Ishikawa (cell line): ENCODE results near the gene MTHFD2.

Experiments
- CEBPB ChIP-seq: IDR thresholded peaks from 2 replicates; pipeline ENCODE4 v1.6.1; 2012
- CREB1 ChIP-seq: IDR thresholded peaks from 2 replicates; pipeline ENCODE4 v1.6.1; 2012; ENCODE audit warnings: low read depth
- EGR1 ChIP-seq: IDR thresholded peaks from 2 replicates; pipeline ENCODE4 v1.6.1; 2012
- EP300 ChIP-seq: IDR thresholded peaks from 2 replicates; pipeline ENCODE4 v1.6.1; 2012; ENCODE audit warnings: borderline replicate concordance
- FOXM1 ChIP-seq: IDR thresholded peaks from 2 replicates; pipeline ENCODE4 v1.6.1; 2012; ENCODE audit warnings: low read depth, borderline replicate concordance
- NFIC ChIP-seq: IDR thresholded peaks from 2 replicates; pipeline ENCODE4 v1.6.1; 2012
- RAD21 ChIP-seq: IDR thresholded peaks from 2 replicates; pipeline ENCODE4 v1.6.1; 2012; ENCODE audit warnings: low read depth
- TAF1 ChIP-seq: IDR thresholded peaks from 2 replicates; pipeline ENCODE4 v1.6.1; 2012; ENCODE audit warnings: low read depth, mild to moderate bottlenecking
- TCF12 ChIP-seq: IDR thresholded peaks from 2 replicates; pipeline ENCODE4 v1.6.1; 2012; ENCODE audit warnings: low read depth
- TEAD4 ChIP-seq: IDR thresholded peaks from 2 replicates; pipeline ENCODE4 v1.6.1; 2012
- YY1 ChIP-seq: IDR thresholded peaks from 2 replicates; pipeline ENCODE4 v1.6.1; 2012; ENCODE audit warnings: low read depth
- ZBTB7A ChIP-seq: IDR thresholded peaks from 2 replicates; pipeline ENCODE4 v1.6.1; 2012; ENCODE audit warnings: low read depth
- TF ChIP-seq, protein P1 (sequence below): IDR thresholded peaks from 2 replicates; pipeline ENCODE4 v1.6.1; 2012
- TF ChIP-seq, protein P2 (sequence below): IDR thresholded peaks from 2 replicates; pipeline ENCODE4 v1.6.1; 2012; ENCODE audit warnings: low read depth, mild to moderate bottlenecking
- TF ChIP-seq, protein P3 (sequence below): IDR thresholded peaks from 2 replicates; pipeline ENCODE4 v1.6.1; 2012

MTHFD2 gene

DNA sequence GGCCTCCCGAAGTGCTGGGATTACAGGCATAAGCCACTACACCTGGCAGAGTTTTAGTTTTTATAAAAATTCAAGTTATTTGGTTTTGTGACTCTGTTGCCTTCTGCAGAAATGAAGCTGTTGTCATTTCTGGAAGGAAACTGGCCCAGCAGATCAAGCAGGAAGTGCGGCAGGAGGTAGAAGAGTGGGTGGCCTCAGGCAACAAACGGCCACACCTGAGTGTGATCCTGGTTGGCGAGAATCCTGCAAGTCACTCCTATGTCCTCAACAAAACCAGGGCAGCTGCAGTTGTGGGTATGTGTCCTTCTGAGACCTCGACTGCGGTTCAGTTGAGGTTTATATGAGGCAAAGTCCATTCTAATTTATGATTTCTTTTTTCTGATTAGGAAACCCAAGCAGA, 7.2 kb downstream of the MTHFD2 start:
- TF ChIP-seq EP300 (no peak), EGR1 (no peak), FOXM1 (no peak), CREB1 (no peak), TAF1 (no peak), TEAD4 (no peak), CEBPB (no peak), YY1 (no peak), NFIC (no peak), TCF12 (no peak), ZBTB7A (no peak), RAD21 (no peak)
- TF ChIP-seq, protein P1, sequence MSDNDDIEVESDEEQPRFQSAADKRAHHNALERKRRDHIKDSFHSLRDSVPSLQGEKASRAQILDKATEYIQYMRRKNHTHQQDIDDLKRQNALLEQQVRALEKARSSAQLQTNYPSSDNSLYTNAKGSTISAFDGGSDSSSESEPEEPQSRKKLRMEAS = no peak
- TF ChIP-seq, protein P2, sequence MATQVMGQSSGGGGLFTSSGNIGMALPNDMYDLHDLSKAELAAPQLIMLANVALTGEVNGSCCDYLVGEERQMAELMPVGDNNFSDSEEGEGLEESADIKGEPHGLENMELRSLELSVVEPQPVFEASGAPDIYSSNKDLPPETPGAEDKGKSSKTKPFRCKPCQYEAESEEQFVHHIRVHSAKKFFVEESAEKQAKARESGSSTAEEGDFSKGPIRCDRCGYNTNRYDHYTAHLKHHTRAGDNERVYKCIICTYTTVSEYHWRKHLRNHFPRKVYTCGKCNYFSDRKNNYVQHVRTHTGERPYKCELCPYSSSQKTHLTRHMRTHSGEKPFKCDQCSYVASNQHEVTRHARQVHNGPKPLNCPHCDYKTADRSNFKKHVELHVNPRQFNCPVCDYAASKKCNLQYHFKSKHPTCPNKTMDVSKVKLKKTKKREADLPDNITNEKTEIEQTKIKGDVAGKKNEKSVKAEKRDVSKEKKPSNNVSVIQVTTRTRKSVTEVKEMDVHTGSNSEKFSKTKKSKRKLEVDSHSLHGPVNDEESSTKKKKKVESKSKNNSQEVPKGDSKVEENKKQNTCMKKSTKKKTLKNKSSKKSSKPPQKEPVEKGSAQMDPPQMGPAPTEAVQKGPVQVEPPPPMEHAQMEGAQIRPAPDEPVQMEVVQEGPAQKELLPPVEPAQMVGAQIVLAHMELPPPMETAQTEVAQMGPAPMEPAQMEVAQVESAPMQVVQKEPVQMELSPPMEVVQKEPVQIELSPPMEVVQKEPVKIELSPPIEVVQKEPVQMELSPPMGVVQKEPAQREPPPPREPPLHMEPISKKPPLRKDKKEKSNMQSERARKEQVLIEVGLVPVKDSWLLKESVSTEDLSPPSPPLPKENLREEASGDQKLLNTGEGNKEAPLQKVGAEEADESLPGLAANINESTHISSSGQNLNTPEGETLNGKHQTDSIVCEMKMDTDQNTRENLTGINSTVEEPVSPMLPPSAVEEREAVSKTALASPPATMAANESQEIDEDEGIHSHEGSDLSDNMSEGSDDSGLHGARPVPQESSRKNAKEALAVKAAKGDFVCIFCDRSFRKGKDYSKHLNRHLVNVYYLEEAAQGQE = no peak
- TF ChIP-seq, protein P3, sequence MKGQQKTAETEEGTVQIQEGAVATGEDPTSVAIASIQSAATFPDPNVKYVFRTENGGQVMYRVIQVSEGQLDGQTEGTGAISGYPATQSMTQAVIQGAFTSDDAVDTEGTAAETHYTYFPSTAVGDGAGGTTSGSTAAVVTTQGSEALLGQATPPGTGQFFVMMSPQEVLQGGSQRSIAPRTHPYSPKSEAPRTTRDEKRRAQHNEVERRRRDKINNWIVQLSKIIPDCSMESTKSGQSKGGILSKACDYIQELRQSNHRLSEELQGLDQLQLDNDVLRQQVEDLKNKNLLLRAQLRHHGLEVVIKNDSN = no peak

DNA sequence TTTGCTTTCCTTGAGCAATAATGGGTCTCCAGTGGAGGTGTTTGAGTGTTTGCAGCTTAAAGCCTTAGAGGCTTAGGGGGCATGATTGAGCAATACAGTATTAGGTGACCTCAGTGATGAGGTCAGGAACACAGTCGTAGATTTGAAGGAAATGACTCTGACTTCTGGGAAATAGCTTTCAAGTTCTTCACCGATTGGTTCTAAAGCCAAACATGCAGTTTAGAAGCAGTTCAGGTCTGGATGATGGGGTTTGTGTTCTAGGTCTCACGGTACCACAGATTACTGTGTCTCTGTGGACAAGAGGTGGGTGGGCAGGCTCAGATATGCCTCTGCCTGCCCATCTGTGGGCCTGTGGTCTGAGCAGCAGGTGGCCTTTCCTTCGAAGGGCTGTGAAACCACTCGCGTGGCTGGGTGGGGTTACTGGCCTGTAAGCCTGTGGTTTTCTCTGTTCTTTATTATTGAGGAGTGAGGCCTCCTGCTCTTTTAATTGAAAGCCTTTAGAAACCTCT, 7.8 kb downstream of the MTHFD2 start:
- TF ChIP-seq CEBPB (peak; percentile 64), TAF1 (no peak)

DNA sequence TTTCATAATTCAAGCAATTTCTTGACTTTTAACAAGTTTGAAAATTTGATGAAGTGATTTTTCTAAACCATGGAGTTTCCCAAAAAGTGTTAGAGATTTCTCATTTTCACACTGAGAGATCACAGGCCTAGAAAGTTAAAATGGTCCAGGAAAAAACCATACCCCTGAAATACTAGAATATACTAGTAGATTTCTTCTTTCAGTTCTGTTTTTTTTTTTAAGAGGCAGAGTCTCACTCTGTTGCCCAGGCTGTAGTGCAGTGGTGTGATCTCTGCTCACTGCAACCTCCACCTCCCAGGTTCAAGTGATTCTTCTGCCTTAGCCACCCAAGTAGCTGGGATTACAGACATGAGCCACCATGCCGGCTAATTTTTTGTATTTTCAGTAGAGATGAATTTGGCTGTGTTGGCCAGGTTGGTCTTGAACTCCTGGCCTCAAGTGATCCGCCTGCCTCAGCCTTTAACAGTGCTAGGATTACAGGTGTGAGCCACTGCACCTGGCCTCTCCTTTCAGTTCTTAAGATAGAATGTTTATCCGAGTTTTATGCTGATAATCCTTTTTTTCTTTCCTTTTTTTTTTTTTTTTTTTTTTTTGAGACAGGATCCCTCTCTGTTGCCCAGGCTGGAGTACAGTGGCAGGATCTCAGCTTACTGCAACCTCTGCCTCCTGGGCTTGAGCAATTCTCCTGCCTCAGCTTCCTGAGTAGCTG, 14.4 kb downstream of the MTHFD2 start:
- no peak for TF ChIP-seq CEBPB
- TF ChIP-seq EP300 = no peak
- no peak for TF ChIP-seq YY1
- no peak for TF ChIP-seq RAD21
- no peak for TF ChIP-seq NFIC
- no peak for TF ChIP-seq TEAD4
- no peak for TF ChIP-seq ZBTB7A

DNA sequence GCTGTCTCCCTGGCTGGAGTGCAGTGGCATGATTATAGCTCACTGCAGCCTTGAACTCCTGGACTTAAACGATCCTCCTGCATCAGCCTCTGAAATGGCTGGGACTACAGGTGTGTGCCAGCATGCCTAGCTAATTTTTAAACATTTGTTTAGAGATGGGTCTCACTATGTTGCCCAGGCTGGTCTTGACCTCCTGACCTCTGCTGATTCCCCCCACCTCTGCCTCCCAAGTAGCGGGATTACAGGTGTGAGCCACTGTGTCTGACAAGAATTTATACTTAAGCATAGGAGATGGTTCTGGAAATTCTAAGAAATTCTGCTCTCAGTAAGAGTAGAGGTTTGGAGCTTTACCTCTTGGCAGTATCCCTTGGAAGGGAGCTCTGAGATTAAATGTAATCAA, 18.2 kb downstream of the MTHFD2 start:
- TF ChIP-seq FOXM1 (no peak), EGR1 (no peak), TAF1 (no peak), RAD21 (no peak), TCF12 (no peak), NFIC (no peak)
- TF ChIP-seq, protein P3 = no peak

DNA sequence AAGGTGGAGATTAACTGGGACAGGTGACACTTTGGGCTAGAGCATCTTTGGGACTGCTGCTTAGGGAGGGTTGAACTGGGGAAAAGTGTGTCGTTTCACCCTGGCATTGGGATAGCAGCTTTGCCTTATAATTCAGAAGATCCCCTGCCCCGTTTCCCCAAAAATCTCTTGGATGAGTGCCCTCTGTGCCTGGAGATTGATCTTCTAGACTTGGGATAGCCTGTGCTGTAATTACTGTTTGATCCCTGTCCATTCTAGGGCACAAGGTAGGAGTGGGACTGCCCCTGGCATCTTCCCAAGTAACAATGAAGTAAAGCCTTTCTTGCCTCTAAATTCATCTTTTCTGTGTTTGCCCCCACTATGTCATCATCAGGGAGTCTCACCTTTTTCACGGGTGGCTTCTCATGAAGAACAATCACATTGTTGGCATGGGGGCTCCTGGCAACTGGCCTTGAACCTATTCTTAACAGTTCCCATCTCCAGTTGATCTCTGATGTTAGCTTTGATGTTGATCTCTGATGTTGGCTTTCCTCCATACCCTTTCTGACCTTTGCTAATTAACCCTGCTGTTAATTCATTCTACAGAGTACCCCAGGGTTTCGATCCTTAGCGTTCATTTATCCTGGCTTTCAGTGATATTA, 21.6 kb downstream of the MTHFD2 start:
- TF ChIP-seq, protein P3 = no peak
- TF ChIP-seq NFIC = peak; percentile 25; the same call in 1 of the 2 replicates

DNA sequence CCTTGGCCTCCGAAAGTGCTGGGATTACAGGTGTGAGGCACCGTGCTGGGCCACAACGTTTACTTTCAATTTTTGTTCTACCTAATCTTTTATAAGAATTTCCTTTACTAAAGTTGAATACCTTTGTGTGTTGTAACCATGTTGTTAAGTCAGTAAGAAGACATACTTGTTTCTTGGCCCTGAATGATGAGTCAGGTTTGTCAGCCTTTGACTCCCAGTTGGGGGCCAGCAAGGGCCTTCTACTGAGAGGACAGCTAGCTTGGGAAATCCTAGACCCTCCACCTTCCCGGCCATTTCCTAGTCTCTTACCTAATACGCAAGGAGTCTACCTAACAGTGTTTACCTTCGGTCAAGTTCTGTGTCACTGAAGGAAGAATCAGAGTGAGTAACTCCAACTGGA, 22.7 kb downstream of the MTHFD2 start:
- TF ChIP-seq FOXM1 (no peak), YY1 (no peak), ZBTB7A (no peak), TEAD4 (no peak), RAD21 (no peak), CEBPB (no peak), TCF12 (no peak), CREB1 (no peak), NFIC (no peak)
- TF ChIP-seq, protein P1 = no peak

DNA sequence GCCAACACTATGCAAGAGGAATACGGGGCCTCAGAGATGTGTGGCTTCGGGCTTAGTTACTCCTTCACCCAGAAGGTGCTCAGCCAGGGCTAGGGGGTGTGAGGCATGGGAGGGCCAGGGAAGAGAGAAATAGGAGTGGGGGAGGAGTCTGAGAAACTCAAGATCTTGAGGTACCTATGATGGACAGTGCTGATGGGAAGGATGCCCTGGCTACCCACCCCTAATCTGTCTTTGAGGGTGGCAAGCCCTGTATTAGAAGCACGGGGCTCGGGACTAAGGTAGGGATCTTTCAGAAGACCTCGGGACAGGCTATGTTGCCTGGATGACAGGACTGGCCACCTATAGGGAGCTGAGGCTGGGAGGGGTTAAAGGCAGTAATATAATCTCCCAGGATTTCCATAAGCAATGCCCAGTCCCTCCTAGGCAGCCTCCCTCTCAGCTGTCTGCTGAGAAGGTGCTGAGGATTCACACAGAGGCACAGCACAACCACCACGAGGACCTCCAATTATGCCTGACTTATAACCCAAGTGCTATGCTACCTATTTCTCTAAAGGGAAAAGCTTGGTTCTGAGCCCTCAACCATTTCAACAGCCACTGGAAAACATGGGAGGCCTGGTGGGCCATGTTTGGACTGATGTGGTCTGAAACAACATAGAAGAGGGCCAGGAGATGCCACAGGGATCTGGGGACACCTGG, 23.3 kb downstream of the MTHFD2 start:
- TF ChIP-seq CEBPB (no peak), CREB1 (no peak), YY1 (no peak), TEAD4 (no peak), ZBTB7A (no peak), NFIC (no peak)
